ENCODE data around the gene RGS16. TPM values are rescaled to one million over a fixed set of nuclear protein-coding genes. Genes with fewer than 3 reads are reported as not detected.

Gene RGS16
- total and polyA plus RNA-seq, 9 of the 15 experiments (the other 6 are each of a cell fraction or from before 2014, with no cell fraction given), result 0.07 to 0.55 (median 0.36) TPM

GRCh38 chr1:182649041-182649440 is 44.9 kb upstream of the RGS16 start:
- no TSS peak for BruUV-seq (replicated peaks)
- DNase-seq (ENCODE audit: extremely low read depth in 1 of 4, low spot score in 3 of 4), result no peak
- Histone ChIP-seq H3K4me3 (no peak overlapping the region), H3K36me3 (ENCODE audit: control insufficient read depth, insufficient read depth, low read length) (no peaks in the 10 kb centered on the region), H3K79me2 (ENCODE audit: control insufficient read depth, insufficient read depth, low read length) (no peaks in the 10 kb centered on the region), H3K9me1 (ENCODE audit: control insufficient read depth, insufficient read depth, low read length) (no peaks in the 10 kb centered on the region), H3K27ac (ENCODE audit: extremely low read depth, low read depth, low read length) (no peak overlapping the region), H4K20me1 (replicated peaks; ENCODE audit: control insufficient read depth, insufficient read depth, low read length) (no peaks in the 10 kb centered on the region; the same call in 1 of the 2 replicates), H3K9me3 (replicated peaks; ENCODE audit: control insufficient read depth, insufficient read depth, low read depth, low read length) (no peaks in the 10 kb centered on the region), H2AFZ (ENCODE audit: low read depth, low read length) (no peak overlapping the region), H3K27me3 (ENCODE audit: control insufficient read depth in 2 of 2, insufficient read depth in 2 of 2, low read length in 2 of 2) (peaks cover 28 to 37% of the 10 kb centered on the region in 2 experiments), H3K4me2 (ENCODE audit: insufficient read depth, low read length) (no peak overlapping the region), H3K9ac (ENCODE audit: insufficient read depth in 1 of 2, low read depth in 2 of 2, low read length in 2 of 2) (no peak overlapping the region), H3K4me1 (replicated peaks in 1 of 2; ENCODE audit: control insufficient read depth in 2 of 2, insufficient read depth in 2 of 2, low read length in 2 of 2) (no peaks in the 10 kb centered on the region; a peak in 1 of 5 replicates)
- in situ Hi-C loops (cut with MboI), result no loop called here
- WGBS (ENCODE audit: insufficient coverage, low coverage, missing lambda C conversion rate), result 1% methylated on average over 7 of the region's 7 CpGs
- TF ChIP-seq E2F8 (IDR thresholded peaks at IDR 0.05; ENCODE audit: low read depth, partially characterized antibody), result no peak
- no peak for TF ChIP-seq ZNF431 (CRISPR knock-in tag; IDR thresholded peaks at IDR 0.05)
- TF ChIP-seq, protein P1, sequence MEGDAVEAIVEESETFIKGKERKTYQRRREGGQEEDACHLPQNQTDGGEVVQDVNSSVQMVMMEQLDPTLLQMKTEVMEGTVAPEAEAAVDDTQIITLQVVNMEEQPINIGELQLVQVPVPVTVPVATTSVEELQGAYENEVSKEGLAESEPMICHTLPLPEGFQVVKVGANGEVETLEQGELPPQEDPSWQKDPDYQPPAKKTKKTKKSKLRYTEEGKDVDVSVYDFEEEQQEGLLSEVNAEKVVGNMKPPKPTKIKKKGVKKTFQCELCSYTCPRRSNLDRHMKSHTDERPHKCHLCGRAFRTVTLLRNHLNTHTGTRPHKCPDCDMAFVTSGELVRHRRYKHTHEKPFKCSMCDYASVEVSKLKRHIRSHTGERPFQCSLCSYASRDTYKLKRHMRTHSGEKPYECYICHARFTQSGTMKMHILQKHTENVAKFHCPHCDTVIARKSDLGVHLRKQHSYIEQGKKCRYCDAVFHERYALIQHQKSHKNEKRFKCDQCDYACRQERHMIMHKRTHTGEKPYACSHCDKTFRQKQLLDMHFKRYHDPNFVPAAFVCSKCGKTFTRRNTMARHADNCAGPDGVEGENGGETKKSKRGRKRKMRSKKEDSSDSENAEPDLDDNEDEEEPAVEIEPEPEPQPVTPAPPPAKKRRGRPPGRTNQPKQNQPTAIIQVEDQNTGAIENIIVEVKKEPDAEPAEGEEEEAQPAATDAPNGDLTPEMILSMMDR (IDR thresholded peaks at IDR 0.05 in 2 of 3, conservative IDR thresholded peaks at IDR 0.05 in 1 of 3; ENCODE audit: insufficient read depth in 2 of 3, low read depth in 1 of 3, low read length in 3 of 3), result no peak
- intact Hi-C loops (cut with micrococcal nuclease), result no loop called here
- ChIA-PET CTCF (ENCODE audit: low intra/inter-chr PET ratio) (interaction anchor here (0.6 kb wide), 1 partner anchor 34 kb away, joined by 3 read pairs; no protein-coding TSS in a partner anchor), POLR2A (interaction anchor here (0.6 to 1.3 kb wide), 2 partner anchors 142 to 240 kb away, joined by 3 to 4 read pairs; no protein-coding TSS in a partner anchor)
- no peak for ATAC-seq
- FAIRE-seq, result no peak

Data from K562 (cell line).